GM21381 (cell line): Measurements from ENCODE around the gene LIMK2.
"Not testable (repeated sequence)": the region's sequence is repeated elsewhere in the genome, so short reads cannot be mapped to it uniquely, and the experiment has no call there.

Source experiments
- ATAC-seq: cut with Tn5 transposase; IDR thresholded peaks from one replicate; pipeline ENCODE4 v1.9.1; 2021; ENCODE audit warnings: mild to moderate bottlenecking, moderate library complexity; ENCODE audit not compliant: unreplicated experiment

The LIMK2 gene

DNA sequence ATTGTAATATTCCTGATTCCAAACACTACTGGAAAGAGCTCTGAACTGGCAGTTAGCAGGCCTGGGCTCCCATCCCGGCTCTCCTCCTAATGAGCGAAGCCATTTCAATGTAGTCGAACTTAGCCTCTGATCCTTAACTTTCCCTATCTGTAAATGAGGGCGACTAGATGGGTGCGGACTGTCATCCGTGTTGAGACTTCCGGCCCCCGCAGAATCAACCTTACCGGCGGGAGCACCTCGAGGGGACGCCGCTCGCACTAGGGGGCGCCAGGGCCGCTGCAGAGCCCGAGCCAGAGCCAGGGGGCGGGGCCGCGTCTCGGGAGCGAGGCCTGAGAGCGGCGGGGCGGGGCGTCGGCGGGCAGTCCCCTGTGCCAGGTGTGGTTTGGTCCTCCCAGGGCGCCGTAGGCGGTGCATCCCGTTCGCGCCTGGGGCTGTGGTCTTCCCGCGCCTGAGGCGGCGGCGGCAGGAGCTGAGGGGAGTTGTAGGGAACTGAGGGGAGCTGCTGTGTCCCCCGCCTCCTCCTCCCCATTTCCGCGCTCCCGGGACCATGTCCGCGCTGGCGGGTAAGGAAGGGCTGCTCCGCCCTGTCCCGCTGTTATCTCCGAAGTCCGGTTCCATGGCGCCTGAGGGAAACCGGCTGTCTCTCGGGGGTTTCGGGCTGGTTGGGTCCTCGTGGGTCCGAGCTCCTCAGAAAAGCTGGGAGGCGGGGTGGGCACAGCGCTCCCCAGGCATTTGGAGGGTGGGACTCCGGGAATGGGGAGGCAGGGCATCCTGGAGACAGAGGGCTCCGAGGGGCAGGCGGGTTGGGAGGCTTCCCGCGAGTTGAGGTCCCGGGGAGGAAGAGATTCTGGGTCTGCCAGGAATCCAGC is at the start of gene LIMK2:
Gene LIMK2 (plus strand): TSS at position 437 of the 869 bp plus-strand sequence. CDS start 111 bp downstream, at position 548.
- ATAC-seq, result peak; percentile 91

DNA sequence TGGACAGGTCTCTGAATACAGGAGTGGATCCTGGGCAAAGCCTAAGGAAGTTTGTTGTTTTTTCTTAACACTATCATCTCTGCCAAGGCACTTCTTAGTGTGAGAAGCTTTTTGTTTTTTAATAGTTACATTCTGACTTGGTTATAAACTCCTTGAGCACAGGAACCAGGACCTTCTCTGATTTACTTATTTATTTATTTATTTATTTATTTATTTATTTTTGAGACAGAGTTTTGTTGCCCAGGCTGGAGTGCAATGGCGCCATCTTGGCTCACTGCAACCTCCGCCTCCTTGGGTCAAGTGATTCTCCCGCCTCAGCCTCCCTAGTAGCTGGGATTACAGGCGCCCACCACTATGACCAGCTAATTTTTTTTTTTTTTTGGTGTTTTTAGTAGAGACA is 41.1 kb upstream of the LIMK2 start:
- ATAC-seq, result no peak

DNA sequence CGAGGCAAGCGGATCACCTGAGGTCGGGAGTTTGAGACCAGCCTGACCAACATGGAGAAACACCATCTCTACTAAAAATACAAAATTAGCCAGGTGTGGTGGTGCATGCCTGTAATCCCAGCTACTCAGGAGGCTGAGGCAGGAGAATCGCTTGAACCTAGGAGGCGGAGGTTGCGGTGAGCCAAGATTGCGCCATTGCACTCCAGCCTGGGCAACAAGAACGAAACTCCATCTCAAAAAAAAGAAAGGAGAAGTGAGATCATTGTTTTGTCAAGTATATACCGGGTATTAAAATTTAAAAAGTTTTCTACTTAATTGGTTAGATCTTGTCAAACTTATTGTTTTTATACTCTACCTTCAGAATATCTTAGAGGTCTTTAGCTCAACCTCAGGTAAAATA is 40.4 kb upstream of the LIMK2 start:
- ATAC-seq, result not testable (repeated sequence)

DNA sequence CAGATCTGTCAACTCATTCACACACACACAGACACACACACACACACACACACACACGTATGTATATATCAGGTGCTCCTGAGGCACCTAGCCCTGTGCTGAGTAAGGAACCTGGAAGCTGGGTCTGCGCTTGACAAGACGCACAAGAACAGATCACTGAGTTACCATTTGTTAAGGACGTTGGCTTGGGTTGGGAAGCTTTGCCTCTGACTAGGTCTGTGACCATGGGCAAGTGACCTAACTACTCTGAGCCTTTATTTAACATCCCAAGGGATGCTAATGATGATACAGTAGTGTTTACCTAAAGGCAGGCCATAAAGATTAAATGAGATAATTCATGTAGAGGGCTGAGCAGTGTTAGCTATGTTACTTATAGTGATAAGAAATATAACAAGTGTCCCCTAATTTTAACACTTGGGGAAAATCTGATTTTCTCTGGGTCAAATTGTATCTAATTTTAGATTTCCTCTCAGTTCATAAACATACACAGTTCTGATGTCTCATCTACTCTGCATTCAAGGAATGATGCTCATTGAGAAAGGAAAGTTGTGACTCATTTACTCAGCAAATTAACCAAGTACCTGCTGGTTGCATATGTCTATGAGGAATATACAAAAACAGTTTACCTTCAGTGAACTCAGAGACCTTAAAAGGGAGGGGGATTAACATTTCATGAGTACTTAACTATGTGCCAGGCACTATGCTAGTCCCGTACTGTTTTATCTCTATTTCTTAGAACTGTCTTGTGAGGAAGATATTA is 38.5 kb upstream of the LIMK2 start:
- no peak for ATAC-seq

DNA sequence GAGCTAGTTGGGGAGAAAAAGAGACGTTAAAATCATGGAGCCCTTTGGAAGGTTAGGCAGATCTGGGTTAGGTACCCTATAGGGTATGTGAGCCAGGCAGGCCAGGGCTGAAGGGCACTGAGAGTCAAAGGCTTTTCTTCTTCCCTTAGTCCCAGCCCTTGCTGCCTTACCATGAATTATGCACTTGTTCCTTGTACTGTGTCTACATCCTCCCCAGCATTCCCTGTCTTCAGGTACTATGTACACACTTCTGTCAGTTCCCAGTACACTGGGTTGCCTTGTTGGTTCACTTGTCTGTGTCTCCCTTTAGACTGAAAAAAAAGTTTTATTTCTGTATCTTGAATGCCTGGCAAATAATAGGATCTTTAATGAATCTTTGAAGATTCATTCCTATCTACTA is 35.2 kb upstream of the LIMK2 start:
- no peak for ATAC-seq

DNA sequence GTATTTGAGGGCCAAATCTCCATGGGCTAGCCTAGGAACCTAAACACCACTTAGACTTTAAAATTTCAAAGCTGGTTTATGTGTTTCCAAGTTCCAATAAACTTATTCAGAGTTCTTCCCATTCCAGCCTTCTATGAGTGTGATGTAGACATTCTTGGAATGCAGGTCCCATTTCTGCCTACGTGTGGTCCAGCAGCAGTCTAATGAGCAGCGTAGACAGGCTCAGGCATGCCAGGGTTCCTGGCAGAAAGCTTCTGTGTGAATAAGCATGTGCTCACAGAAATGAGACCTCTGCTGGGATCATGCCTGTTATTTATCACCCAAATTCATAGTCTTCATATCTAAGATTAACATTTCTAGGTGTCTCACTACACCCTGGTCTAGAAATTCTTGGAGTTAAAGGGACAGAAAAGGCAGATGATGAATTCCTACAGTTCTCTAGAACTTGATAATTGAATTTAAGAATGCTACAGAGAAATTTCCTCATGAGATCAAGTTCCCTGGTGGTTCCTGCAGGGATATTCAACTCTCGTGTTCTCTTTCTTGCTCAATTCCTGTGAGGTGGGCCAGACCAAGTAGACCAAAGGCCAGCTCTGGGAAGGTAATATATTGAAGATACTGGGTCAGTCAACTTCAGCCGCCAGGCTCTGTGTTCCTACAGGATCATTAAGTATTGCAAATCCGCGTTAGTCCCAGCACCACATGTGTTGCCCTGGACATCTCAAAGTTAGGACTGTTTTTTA is 34.5 kb upstream of the LIMK2 start:
- ATAC-seq, result no peak

DNA sequence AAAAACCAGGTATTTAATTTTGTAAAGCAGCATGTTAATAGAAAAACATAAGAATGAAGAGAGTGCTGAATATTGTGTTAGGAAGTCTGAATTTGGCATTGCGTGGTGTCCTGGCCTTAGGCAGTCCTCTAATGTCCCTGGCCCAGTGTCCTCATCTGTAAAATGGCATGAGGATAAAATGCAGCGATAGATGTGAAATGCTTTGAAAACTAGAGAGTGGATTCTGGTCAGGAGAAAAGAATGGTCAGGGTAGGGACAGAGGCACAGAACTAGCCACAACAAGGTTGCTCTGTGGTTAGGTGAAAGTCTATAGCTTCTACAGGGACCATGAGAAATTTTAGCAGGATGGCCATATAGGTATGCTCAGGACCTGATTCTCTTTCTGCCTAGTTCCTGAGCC is 33.2 kb upstream of the LIMK2 start:
- no peak for ATAC-seq

DNA sequence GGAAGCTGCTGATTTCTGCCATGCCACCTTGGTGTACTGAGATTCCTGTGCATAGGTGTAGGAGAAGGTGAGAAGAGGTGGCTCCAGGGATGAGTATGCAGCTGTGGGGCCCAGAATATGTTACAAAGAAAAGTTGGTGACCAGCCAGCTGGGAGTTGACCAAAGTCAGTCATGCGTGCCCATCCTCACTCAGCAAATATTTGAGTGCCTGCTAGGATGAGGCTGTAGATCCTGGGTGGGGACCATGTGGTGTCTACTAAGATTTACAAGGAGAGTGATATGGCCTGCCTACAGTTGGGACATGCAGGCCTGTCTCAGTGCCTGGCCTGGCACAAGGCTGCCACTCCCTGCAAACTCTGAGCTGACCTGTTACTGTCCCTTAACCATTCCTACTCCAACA is 32.8 kb upstream of the LIMK2 start:
- no peak for ATAC-seq

DNA sequence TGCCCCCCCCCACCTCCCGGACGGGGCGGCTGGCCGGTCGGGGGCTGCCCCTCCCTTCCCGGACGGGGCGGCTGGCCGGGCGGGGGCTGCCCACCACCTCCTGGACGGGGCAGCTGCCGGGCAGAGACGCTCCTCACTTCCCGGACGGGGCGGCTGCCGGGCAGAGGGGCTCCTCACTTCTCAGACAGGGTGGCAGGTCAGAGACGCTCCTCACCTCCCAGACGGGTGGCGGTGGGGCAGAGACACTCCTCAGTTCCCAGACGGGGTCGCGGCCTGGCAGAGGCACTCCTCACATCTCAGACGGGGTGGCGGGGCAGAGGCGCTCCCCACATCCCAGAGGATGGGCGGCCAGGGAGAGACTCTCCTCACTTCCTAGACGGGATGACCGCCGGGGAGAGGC is 28.1 kb upstream of the LIMK2 start:
- no peak for ATAC-seq

DNA sequence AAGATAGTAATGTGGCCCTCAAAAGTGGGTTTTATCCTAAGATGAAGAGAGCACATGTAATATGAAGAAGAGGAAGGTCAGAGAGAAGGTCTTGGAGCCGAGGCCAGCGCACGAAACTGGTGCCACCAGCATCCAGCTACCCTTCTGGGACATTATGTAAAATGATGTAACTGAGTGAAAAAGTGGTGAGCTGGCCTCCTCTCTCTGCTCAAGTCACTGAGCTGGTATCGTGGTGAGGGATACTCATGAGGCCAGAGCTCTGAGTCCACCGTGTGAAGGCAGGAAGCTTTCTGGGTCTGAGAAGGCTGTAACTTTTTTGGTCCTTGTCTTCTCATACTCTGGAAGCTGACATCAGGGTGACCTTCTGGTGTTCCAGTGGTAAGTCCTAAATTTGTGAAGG is 27.0 kb upstream of the LIMK2 start:
- ATAC-seq, result no peak

DNA sequence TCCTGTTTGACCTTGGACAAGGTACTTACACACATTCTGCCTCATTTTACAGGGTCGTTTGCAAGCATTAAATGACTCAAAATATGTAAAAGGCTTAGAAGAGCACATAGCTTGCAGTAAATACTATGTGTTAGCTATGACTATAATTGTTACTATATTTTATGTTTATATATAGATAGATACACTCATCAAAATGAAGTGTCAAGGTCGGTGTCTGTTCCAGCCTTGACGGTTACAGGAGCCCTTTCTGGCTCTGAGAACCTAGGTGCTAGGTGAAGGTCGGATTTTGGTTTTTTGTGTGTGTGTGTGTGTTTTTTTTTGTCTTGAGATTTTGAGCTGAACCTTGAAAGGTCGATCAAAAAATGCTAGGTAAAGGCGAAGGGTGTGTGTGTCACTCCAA is 24.5 kb upstream of the LIMK2 start:
- no peak for ATAC-seq

DNA sequence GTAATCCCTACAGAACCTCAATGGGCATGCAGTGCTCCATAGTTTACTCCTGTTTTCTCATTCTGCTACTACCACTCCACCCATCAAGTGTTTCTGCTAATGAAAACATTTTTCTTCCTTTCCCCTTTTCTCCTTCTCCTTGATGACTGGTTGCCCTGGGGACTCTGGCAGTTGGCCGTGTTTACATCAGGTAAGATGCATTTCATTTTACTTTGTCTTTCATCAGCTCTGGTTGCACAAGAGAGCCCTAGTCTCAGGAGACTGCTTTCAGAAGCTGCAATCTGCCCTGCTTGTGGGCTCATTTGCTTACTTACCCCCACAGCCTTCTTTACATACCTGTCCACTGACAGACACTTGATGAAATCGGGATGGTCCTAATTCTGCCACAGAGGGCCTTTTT is 19.6 kb upstream of the LIMK2 start:
- no peak for ATAC-seq

DNA sequence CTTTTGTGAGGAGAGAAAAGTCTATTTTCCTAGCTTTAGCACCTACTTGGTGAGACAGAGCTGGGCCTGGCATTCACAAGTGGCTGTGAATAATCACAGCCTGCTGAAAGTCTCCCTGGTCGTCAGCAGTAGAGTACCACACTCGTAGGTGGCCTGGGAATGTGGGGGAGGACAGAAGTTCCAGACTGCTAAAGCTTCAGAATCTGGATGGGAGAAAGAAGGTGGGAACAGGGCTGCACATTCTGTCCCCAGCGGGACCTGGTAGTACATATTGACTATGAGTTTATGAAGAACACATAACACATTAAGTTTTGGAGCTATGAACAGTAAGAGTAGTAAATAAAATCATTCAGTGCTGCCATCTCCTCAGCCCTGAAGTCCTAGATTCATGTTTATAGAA is 19.0 kb upstream of the LIMK2 start:
- ATAC-seq, result no peak

DNA sequence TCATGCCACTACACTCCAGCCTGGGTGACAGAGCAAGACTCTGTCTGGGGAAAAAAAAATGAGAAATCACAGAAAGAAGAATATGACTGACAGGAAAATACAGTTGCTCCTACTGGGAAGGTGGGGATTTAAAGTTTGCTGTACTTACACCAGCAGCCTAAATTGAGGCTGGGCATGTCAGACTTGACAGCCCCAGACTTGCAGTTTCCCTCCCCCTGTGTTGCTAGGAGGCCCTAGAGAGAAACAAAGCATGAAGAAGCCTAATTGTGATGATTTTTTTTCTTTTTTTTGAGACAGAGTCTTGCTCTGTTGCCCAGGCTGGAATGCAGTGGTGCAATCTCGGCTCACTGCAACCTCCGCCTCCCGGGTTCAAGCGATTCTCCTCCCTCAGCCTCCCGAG is 17.4 kb upstream of the LIMK2 start:
- ATAC-seq, result not testable (repeated sequence)

DNA sequence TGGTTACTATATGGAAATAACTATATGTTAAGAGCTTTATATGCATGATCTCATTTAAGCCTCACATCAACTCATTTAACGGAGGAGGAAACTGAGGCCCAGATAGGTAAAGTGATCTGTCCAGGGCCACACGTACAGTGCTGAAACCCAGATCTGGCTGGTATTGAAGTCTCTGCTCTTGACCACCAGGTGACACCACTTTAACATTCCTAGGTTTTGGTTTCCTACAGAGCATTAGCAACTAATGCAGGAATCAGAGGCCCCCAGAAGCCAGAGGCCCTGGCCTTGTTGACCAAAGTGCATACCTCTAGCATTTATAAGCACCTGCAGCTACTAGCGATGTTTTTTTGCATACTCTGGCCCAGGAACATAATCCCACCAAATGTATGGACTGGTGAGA is 12.9 kb upstream of the LIMK2 start:
- no peak for ATAC-seq

DNA sequence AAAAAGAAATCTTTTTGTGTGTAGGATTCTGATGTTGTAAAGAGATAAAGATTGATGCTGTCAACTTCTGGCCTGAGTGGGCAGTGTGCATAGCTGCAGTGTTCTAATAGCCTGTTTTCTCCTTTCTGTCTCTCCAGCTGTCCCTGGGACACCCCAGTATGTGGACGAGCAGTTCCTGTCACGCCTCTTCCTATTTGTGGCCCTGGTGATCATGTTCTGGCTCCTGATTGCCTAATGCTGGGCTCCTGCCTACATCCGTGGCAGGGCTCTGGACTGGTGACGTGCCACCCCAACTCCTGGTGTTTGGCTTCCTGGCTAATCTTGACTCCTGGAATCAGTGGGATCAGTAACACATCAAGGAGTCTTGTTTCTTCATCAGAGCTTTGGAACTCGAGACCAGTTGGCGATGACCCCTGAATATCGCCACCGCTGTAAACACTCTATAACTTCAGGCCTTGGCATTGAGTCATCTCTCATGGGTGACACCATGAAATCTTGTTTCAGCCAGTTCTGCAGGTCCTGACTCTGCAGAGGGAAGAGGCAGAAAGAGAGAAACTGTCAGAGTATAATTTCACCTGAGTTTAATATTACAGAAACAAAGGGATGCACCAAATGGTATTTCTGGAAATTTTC is 7.6 kb upstream of the LIMK2 start:
- ATAC-seq, result not testable (repeated sequence)

DNA sequence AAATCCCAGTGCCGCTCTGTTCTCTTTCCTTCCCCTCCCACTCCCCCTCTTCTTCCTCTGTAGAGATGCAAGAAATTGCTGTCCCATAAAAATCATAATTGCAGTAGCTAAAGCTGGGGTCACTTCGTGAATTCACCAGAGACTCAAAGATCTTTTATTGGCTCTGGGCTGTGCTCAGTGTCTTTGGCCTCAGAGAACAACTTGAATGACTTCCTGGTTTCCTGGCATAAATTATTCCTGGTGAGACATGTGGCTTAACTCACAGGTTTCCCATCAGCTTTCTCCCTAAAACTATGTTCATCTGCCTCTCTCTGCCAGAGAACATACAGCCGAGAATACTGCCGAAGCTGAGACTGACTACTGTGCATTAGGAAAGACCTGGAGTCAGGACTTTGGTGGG is 7.0 kb upstream of the LIMK2 start:
- not testable (repeated sequence) for ATAC-seq

DNA sequence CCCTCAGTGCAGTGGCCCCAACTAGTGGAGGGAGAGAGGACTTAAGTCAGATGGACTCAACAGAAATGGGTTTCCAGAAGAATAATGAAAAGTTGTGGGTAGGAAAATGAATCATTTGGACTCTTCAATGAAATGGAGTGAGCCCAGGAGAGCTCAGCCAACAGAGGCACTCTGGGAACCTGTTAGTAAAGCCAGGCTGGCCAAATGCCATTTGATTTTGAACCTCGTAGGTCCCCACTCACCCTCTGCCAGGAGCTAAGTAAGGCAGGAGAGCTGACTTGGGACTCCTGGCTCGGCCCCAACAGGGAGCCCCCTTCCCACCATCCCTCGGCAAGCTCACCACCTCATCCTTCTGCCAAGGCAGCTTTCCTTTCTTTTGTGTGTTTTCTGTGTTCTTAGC is 5.6 kb upstream of the LIMK2 start:
- ATAC-seq, result not testable (repeated sequence)

DNA sequence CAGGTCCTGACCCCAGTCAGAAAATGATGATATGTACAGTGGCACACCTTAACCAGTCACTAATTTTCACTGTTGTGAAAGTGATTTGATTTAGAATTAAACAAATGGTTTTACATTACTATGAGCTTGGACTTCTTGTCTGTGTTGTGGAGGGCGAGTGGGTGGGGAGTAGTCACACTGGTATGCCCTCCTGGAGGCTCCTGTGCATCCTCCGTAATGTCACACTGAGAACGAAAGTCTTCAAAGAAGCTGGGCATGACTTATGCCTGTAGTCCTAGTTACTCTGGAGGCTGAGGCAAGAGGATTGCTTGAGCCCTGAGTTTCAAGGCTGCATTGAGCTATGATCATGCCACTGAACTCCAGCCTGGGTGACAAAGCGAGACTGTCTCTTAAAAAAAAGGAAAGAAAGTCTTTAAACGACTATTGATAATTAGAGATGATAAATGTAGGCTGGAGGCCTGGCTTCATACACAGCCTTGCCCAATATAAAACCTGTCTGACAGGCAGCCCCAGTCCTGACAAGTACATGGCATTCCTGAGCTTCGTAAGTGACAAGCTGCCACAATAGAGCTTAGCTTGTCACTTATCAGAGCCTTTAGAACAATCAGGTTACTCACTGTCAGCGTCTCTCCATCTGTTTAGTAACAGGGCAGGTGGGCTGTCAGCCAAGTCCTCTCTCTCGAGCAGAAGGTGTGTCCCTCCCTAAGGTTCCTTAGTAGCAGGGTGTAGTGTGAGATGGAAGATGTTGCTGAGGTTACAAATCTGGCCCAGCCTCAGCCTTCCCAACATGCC is 5.0 kb upstream of the LIMK2 start:
- ATAC-seq, result no peak
